Lower lobe of right lung (tissue), 2 donors: ENCODE data around the gene ZNF470. TPM values are rescaled to one million over a fixed set of nuclear protein-coding genes. Genes with fewer than 3 reads are reported as not detected.

Experiments
- ATAC-seq, 2 donors: fragments of 200-7000 bp; cut with Tn5 transposase; one replicate each; pipeline ENCODE4 v1.9.1; 2020 to 2022; ENCODE audit warnings: mild to moderate bottlenecking in 2 of 2, moderate library complexity in 2 of 2
- DNase-seq: peaks from one replicate; pipeline ENCODE4 v3.0.0-alpha.2; 2020
- H3K27ac ChIP-seq: fragments of 200-600 bp; one replicate; pipeline ENCODE4 v1.8.0; 2022
- H3K27me3 ChIP-seq: fragments of 200-600 bp; one replicate; pipeline ENCODE4 v1.8.0; 2022; ENCODE audit warnings: low read depth
- H3K36me3 ChIP-seq: fragments of 200-600 bp; one replicate; pipeline ENCODE4 v1.8.0; 2022; ENCODE audit warnings: mild to moderate bottlenecking
- H3K4me1 ChIP-seq: fragments of 200-600 bp; one replicate; pipeline ENCODE4 v1.8.0; 2022
- H3K4me3 ChIP-seq: fragments of 200-600 bp; one replicate; pipeline ENCODE4 v1.8.0; 2022; ENCODE audit warnings: mild to moderate bottlenecking
- H3K9me3 ChIP-seq: fragments of 200-600 bp; one replicate; pipeline ENCODE4 v1.8.0; 2022
- intact Hi-C: fragments of 100-400 bp; cut with DNase I; formaldehyde crosslinking; loops from one replicate; pipeline ENCODE4 v1.11.0; 2022
- total RNA-seq: library from RNA; stranded (reverse); fragmentation: NEBNext Ultra II Directional; extraction: Animal tissue kit (Norgen Biotek cat#: 25700); gene quantifications from one replicate; pipeline ENCODE4 v1.2.1, GENCODE V29; 2021
- TF ChIP-seq, protein P1 (sequence below): fragments of 200-600 bp; IDR thresholded peaks from one replicate; pipeline ENCODE4 v1.8.0; 2022; ENCODE audit warnings: antibody characterized with exemption, mild to moderate bottlenecking
- donor health status: DM: no; HTN: yes; CAD: no; lungs with severe emphysema.

ZNF470 gene
- total RNA-seq, 1 donor from 2014 or later, result 3.5 TPM

DNA sequence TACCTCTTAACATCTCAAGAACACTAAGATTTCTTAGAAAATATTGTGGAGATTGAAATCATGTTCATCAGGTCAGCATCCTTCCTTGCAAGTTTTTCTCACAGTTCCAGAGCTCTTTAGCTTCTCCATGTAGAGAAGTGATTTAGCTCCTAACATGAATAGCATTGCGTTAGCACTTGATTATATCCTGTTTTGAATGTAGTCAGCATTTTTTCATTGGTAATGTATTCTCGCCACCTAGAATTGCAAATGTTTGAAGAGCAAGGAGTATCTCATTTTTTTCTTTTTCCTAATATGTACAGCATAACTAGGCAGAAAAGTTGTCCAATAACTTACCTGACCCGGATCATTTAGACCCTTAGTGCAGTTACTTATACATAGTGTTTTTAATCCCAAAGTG lies 6.6 kb downstream of the ZNF470 start:
- H3K36me3 ChIP-seq, result peaks cover 15% of the 10 kb centered on the region
- no peak overlapping the region for H3K27ac ChIP-seq
- no peak overlapping the region for H3K4me3 ChIP-seq
- DNase-seq (no peak), ATAC-seq (no peak)
- H3K4me1 ChIP-seq, result no peaks in the 10 kb centered on the region
- no peaks in the 10 kb centered on the region for H3K27me3 ChIP-seq
- H3K9me3 ChIP-seq, result peaks cover 100% of the 10 kb centered on the region
- intact Hi-C loops, result no loop called here
- TF ChIP-seq, protein P1, sequence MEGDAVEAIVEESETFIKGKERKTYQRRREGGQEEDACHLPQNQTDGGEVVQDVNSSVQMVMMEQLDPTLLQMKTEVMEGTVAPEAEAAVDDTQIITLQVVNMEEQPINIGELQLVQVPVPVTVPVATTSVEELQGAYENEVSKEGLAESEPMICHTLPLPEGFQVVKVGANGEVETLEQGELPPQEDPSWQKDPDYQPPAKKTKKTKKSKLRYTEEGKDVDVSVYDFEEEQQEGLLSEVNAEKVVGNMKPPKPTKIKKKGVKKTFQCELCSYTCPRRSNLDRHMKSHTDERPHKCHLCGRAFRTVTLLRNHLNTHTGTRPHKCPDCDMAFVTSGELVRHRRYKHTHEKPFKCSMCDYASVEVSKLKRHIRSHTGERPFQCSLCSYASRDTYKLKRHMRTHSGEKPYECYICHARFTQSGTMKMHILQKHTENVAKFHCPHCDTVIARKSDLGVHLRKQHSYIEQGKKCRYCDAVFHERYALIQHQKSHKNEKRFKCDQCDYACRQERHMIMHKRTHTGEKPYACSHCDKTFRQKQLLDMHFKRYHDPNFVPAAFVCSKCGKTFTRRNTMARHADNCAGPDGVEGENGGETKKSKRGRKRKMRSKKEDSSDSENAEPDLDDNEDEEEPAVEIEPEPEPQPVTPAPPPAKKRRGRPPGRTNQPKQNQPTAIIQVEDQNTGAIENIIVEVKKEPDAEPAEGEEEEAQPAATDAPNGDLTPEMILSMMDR, result no peak

DNA sequence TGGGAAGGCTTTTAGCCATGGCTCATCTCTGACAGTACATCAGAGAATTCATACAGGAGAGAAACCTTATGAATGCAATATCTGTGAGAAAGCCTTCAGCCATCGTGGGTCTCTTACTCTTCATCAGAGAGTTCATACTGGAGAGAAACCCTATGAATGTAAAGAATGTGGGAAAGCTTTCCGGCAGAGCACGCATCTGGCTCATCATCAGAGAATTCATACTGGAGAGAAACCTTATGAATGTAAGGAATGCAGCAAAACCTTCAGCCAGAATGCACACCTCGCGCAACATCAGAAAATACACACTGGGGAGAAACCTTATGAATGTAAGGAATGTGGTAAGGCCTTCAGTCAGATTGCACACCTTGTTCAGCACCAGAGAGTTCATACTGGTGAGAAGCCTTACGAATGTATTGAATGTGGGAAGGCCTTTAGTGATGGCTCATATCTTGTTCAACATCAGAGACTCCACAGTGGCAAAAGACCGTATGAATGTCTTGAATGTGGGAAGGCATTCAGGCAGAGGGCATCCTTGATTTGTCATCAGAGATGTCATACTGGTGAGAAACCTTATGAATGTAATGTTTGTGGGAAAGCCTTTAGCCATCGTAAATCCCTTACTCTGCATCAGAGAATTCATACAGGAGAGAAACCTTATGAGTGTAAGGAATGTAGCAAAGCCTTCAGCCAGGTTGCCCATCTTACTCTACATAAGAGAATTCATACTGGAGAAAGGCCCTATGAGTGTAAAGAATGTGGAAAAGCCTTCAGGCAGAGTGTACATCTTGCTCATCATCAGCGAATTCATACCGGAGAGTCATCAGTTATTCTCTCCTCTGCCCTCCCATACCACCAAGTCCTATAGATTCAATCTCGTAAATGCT lies 10.7 kb downstream of the ZNF470 start:
- Histone ChIP-seq H3K27me3 (no peaks in the 10 kb centered on the region), H3K27ac (no peak overlapping the region), H3K4me1 (no peaks in the 10 kb centered on the region), H3K4me3 (no peak overlapping the region), H3K36me3 (peaks cover 15% of the 10 kb centered on the region), H3K9me3 (peaks cover 100% of the 10 kb centered on the region)
- intact Hi-C loops, result no loop called here
- TF ChIP-seq, protein P1, result no peak
- DNase-seq, result no peak
- no peak for ATAC-seq

DNA sequence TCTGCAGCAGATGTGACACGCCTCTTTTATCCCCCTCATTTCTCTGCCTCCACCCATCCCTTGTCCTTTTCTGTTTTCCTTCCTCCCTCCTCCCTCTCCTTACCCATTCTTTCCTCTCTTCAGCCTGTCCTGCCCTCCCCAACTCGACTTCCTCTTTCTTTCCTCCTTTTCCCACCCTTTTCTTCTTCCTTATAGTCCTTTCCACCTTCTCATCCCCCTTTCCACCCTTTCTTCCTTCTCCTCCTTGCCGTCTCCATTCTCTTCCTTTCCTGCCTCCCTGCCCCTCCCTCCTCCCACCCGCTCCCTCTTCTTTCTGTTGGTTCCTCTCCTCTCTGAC lies 27.1 kb downstream of the ZNF470 start:
- H3K4me3 ChIP-seq, result no peak overlapping the region
- peaks cover 21% of the 10 kb centered on the region for H3K9me3 ChIP-seq
- no peak for DNase-seq
- H3K4me1 ChIP-seq, result peaks cover 8% of the 10 kb centered on the region
- H3K36me3 ChIP-seq, result no peaks in the 10 kb centered on the region
- no peak for ATAC-seq
- no peak overlapping the region for H3K27ac ChIP-seq
- intact Hi-C loops, result no loop called here
- TF ChIP-seq, protein P1, result no peak
- H3K27me3 ChIP-seq, result no peaks in the 10 kb centered on the region

DNA sequence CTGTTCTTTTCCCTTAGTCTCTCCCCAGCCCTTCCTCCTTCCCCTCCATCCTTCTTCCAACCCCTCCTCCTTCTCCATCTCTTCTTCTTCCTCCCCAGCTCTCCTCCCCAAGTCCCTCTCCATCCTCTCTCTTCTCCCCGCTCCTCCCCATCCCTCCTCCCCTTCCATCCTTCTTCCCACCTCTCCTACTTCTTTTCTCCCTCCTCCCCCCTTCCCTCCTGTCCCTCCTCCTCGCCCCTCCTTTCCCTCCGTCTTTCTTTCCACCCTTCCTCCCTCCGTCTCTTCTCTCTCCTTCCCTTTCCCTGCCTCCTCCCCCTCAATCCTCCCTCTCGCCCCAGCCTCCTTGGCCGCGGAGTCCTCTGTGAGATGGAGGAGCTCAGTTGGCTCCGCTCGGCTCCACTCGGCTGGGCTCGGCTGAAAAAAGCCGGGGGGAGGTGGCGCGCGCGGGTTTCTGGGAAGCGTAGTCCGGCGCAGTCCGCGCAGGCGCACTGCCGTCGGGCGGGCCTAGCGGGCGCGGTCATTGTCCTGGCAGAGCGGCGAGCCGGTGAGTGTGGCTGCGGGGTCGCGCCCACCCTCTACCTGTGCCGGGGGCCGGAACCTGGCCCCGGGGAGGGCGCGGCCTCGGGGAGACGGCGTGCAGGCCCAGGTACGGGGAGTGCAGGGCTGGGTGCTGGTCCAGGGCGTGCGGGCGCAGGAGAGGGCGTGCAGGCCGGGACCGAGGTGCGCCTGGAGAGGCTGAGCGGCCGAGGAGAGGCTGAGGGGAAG lies 27.7 kb downstream of the ZNF470 start, which contains the start of gene ZNF71:
Gene ZNF71 (plus strand): TSS at position 520 of the 765 bp plus-strand sequence. CDS start 6,257 bp downstream, outside the sequence.
- Histone ChIP-seq H3K9me3 (peaks cover 26% of the 10 kb centered on the region), H3K36me3 (no peaks in the 10 kb centered on the region), H3K4me1 (peaks cover 8% of the 10 kb centered on the region), H3K27ac (peak within 1 kb of the TSS; percentile 77), H3K27me3 (no peaks in the 10 kb centered on the region), H3K4me3 (peak within 1 kb of the TSS; percentile 91)
- intact Hi-C loops, result no loop called here
- TF ChIP-seq, protein P1, result no peak
- peak; percentile 92 for DNase-seq
- ATAC-seq, result peak; percentile 97 to 100

DNA sequence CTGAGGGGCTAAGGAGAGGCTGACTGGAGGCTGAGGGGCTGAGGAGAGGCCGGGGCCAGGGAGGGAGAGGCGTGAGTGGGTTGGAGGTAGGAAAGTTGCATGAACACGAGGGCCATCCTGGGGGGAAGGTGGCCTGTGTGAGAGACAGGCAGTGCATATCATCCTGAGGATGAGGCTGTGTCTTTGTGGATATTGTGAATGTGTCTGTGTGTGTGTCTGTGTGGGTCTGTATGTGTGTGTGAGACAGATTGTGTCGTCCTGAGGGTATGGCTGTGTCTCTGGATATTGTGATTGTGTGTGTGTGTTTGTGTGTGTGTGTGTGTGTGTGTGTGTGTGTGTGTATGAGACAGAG lies 28.3 kb downstream of the ZNF470 start:
- H3K27ac ChIP-seq, result peak overlapping the region; percentile 77
- DNase-seq, result no peak
- TF ChIP-seq, protein P1, result no peak
- H3K4me1 ChIP-seq, result peaks cover 8% of the 10 kb centered on the region
- ATAC-seq, result peak; percentile 5 to 51
- H3K4me3 ChIP-seq, result peak overlapping the region; percentile 91
- intact Hi-C loops, result no loop called here
- H3K27me3 ChIP-seq, result no peaks in the 10 kb centered on the region
- H3K36me3 ChIP-seq, result no peaks in the 10 kb centered on the region
- peaks cover 25% of the 10 kb centered on the region for H3K9me3 ChIP-seq
